HG02970 (cell line): ENCODE data around the gene VPS13D.
"Not testable (repeated sequence)": the region's sequence is repeated elsewhere in the genome, so short reads cannot be mapped to it uniquely, and the experiment has no call there.

Experiments
- ATAC-seq: cut with Tn5 transposase; IDR thresholded peaks from one replicate; pipeline ENCODE4 v1.9.1; 2021; ENCODE audit warnings: mild to moderate bottlenecking, moderate library complexity, moderate number of reproducible peaks; ENCODE audit not compliant: unreplicated experiment, low FRiP score

Gene VPS13D

GRCh38 chr1:12502336-12503109, 272.7 kb downstream of the VPS13D start:
- no peak for ATAC-seq

- no peak for ATAC-seq
Observed at GRCh38 chr1:12503709-12504108, 273.9 kb downstream of the VPS13D start.

- no peak for ATAC-seq
Observed at GRCh38 chr1:12504601-12505000, 274.8 kb downstream of the VPS13D start.

- no peak for ATAC-seq
Observed at GRCh38 chr1:12505231-12505630, 275.4 kb downstream of the VPS13D start.

GRCh38 chr1:12505639-12506280, 275.9 kb downstream of the VPS13D start:
- ATAC-seq = no peak

- ATAC-seq = no peak
Observed at GRCh38 chr1:12506281-12507280, 276.8 kb downstream of the VPS13D start.

- ATAC-seq = no peak
Observed at GRCh38 chr1:12507631-12508030, 277.8 kb downstream of the VPS13D start.

GRCh38 chr1:12508849-12509248, 279.0 kb downstream of the VPS13D start:
- ATAC-seq = no peak

- no peak for ATAC-seq
Observed at GRCh38 chr1:12511128-12511484, 281.3 kb downstream of the VPS13D start.

GRCh38 chr1:12511516-12512468, 282.0 kb downstream of the VPS13D start:
- no peak for ATAC-seq

- ATAC-seq = no peak
Observed at GRCh38 chr1:12513181-12513580, 283.4 kb downstream of the VPS13D start.

GRCh38 chr1:12514590-12514989, 284.8 kb downstream of the VPS13D start:
- no peak for ATAC-seq

- no peak for ATAC-seq
Observed at GRCh38 chr1:12515234-12515633, 285.4 kb downstream of the VPS13D start.

- ATAC-seq = no peak
Observed at GRCh38 chr1:12516741-12517140, 286.9 kb downstream of the VPS13D start.

- no peak for ATAC-seq
Observed at GRCh38 chr1:12518931-12519692, 289.3 kb downstream of the VPS13D start.

- no peak for ATAC-seq
Observed at GRCh38 chr1:12519693-12520364, 290.0 kb downstream of the VPS13D start.

GRCh38 chr1:12521096-12521495, 291.3 kb downstream of the VPS13D start:
- no peak for ATAC-seq

- not testable (repeated sequence) for ATAC-seq
Observed at GRCh38 chr1:12522780-12523179, 292.9 kb downstream of the VPS13D start.

- no peak for ATAC-seq
Observed at GRCh38 chr1:12524266-12524665, 294.4 kb downstream of the VPS13D start.
